Superior temporal gyrus (tissue), 1 donor: ENCODE measurements around the gene HLA-DQB1.

Experiments used
- DNase-seq: peaks from one replicate; pipeline ENCODE4 v3.0.0-alpha.2; 2016; ENCODE audit errors: extremely low spot score

Gene HLA-DQB1

DNA sequence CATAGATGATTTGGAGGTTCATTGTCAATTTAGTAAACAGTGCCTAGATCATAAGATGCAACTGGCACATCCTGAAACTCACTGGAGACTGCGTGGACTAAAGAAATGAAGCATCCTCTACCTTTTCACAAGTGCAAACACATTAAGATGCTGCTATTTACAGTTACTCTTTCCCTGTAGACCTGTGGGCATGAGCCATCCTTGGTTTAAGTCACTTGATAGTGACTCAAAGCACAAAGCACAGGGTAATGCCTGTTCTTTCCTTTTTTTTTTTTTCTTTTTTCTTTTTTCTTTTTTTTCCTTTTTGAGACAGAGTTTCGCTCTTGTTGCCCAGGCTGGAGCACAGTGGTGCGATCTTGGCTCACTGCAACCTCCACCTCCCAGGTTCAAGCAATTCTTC lies 39.2 kb downstream of the HLA-DQB1 start:
- no peak for DNase-seq

DNA sequence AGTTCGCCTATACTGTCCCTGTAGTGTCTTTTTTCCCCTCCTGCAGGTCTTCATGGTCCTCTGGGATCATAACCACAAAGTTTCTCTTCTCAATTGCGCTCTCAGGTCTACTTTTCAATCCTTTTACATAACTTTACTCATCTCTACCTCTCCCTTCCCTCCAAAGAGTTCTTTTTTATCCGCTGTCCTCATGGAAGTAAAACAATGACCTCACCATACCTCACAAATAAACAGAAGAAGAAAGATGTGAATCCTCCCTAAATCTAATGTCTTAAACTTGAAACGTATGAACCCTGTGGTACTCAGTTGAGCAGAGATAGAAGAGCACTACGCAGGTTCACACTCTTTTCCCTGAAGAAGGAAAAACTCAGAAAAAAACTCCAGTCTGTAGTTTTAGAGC lies 41.3 kb downstream of the HLA-DQB1 start:
- no peak for DNase-seq

DNA sequence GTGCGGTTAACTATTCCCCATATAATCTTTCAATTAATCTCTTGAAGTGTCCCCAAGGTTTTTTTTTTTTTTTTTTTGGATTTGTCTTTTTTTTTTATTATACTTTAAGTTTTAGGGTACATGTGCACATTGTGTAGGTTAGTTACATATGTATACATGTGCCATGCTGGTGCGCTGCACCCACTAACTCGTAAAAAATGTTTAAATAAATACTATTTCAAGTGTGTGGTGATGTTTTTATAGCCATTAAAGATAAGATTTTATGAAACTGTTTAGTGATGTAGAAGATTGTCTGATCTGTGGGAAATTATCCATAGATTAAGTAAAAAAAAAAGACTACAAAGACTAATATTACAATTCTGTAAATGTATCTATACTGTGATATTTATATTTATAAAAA lies 41.9 kb downstream of the HLA-DQB1 start:
- no peak for DNase-seq

DNA sequence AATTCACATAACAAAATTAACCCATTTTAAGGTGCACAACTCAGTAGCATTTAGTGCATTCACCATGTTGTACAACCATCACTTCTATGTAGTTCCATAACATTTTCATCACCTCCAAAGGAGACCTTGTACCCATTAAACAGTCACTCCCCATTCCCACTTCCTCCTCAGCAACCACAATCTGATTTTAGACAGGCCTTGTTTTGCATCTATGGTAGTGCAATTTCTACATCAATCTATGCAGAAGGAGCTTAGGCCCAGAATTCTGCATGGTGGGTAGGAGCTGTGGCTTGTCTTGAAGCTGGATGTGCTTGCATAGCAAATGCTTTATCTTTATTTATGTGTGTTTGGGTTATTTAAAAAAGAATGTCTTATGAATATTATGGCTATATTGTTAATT lies 42.8 kb downstream of the HLA-DQB1 start:
- no peak for DNase-seq

DNA sequence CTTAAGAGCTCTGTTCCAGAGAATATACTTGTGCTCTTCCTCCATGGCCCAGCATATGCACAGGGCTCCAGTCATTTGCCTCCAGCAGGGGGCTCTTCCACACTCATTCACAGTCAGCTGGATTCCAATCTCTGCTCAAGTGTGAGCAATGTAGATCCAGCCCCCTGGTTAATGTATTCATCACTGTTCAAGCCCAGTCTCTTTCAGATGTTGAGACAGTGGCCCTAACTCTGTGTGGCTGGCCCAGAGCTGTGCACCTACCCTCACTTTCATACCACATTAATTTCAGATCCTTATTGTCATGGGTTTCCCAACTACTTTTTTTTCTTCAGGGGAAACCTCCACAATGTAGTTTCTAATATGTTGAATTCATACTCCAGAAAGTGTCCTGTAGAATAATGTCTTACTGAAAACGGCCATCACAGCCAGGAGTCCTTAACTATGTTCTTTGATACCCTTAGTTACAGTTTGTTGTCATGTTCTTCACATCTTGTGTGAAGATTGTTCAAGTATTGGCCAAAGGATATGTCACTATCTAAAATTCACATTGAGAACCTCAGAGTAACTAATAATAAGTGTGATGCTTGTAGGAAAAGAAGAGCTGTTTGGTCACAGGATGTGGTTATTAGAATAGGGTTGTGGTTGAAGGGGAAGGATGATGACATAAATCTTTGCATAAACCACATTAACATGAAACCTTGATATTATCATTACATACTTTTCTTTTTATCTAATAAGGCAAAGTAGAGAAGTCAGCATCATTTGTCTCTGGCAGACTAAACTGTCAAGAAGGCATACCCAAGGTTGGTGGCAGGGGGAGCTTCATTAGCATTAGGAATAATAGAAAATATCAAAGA lies 43.7 kb downstream of the HLA-DQB1 start:
- no peak for DNase-seq

DNA sequence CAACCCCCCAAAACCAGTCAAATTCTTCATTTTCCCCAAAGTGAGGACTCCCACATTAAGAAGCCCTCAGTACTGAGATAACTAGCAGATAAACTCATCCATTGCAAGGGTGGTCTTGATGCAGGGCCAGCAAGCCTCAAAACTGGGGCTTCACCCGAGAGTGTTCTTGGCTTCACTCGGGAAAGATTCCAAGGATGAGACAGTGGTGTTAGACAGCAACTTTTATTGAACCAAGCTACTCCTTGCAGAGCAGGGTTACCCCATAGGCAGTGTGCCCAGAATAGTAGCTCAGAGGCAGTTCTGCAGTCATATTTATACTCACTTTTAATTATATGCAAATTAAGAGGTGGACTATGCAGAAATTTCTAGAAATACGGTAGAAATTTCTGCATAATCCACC lies 45.1 kb downstream of the HLA-DQB1 start:
- DNase-seq: no peak

DNA sequence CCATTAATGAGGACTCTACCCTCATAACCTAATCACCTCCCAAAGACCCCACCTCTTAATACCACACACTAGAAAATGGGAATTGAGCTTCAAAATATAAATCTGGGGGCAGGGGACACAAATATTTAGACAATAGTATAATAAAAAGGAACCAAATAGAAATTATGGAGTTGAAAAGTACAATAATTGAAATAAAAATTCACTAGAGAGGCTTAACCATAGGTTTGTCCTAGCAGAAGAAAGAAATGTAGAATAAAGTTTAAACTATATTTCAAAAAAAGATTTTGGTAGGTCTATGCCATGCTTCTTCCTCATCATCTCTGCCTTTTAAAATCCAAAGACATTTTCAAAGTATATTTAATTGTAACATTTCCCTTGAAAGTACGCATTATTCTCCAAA lies 48.7 kb downstream of the HLA-DQB1 start:
- no peak for DNase-seq

DNA sequence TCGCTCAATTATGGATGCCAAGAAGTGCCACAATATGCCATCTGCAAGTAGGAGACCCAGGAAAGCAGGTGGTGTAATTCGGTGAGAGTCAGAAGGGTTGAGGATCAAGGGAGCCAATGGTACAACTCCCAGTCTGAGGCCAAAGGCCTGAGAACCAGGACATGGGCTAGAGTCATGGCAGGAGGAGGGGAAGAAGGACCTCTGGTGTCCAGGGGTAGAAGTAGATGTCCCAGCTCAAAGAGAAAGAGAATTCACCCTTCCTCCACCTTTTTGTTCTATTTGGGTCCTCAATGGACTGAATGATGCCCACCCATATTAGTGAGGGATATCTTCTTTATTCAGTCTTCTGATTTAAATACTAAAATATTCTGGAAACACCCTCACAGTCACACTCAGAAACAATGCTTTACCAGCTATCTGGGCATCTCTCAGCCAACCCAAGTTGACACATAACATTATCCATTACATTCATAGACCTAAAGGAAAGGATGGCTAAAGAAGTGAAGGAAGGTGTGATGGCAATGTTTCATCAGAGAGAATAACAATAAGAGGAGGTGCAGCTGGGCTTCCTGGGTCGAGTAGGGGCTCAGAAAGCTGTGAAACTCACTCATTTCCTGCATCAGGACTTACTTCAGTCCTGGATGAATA lies 50.4 kb downstream of the HLA-DQB1 start:
- DNase-seq: no peak

DNA sequence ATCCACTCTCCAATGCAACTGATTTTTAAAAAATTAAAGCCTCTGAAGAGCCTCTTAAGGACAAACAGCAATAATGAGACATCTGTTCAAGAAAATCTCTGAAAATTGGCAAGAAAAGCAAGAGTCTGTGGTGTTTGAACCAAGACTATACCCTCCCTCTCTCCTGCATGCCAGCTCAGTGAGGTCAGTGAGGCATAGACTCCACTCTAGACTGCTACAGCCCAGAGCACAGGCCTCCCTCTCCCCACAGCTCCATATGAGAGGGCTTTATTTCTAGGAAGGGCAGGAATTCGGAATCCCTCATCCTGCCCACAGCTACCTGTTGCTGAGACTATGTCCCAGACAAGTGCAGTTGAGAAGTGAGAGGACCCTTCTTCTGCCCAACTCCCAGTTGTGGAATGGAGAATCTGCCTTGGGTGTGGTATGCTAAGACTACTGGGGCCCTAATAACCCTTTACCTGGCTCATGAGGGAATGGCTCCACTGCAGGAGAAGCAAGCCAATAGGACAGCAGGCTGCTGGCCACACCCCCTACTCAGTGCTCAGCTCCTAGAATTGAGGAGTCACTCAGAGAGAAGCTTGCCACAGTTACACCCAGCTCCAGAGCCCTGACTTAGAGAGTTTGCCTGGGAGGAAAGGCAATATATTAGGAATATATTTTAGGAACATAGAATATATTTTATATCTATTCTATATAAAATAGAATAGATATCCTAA lies 51.9 kb downstream of the HLA-DQB1 start:
- no peak for DNase-seq

DNA sequence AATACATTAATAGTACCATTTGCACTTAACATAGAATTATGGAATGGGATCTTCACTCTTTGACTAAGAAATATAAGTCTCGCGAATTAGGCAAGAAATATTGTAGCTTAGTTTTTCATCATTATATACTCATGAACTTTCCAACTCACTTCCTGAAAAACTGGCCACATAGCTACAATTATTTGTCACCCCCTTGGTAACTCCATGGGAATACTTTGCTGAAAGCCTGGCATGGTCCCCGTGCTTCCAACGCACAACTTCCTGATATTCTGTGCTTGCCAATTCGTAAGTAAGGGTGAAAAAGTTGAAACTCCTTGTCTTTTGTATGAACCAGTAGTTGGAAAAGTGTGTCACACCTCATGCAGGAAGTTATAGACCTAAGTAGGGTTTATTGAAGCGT lies 53.0 kb downstream of the HLA-DQB1 start:
- DNase-seq: no peak

DNA sequence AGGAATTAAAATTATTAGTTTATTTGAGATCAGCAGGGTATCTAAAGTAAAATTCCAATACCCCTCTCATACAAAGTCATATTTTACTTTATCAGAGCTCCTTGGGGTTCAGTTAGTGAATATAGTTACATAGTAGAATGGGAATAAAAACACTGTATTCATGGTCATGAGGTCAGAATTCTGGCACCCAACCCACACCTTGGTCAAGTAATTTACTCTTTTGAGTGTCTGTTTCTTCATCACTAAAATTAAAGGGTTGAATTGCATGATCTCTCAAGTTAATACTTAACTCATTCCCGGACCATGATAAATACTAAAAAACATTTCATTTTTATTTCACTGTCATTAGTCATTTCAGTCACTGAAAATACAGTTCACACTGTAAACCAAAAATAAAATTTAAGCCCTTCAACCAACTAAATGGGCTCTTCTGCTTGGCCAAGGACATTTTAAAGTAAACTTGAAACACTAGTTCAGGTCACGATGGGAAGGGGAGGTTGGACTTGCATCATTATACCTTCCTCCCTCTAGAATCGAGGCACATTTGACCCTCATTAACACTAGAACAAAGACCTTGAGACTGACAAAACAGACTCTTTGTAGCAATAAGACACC lies 55.7 kb downstream of the HLA-DQB1 start:
- DNase-seq: no peak

DNA sequence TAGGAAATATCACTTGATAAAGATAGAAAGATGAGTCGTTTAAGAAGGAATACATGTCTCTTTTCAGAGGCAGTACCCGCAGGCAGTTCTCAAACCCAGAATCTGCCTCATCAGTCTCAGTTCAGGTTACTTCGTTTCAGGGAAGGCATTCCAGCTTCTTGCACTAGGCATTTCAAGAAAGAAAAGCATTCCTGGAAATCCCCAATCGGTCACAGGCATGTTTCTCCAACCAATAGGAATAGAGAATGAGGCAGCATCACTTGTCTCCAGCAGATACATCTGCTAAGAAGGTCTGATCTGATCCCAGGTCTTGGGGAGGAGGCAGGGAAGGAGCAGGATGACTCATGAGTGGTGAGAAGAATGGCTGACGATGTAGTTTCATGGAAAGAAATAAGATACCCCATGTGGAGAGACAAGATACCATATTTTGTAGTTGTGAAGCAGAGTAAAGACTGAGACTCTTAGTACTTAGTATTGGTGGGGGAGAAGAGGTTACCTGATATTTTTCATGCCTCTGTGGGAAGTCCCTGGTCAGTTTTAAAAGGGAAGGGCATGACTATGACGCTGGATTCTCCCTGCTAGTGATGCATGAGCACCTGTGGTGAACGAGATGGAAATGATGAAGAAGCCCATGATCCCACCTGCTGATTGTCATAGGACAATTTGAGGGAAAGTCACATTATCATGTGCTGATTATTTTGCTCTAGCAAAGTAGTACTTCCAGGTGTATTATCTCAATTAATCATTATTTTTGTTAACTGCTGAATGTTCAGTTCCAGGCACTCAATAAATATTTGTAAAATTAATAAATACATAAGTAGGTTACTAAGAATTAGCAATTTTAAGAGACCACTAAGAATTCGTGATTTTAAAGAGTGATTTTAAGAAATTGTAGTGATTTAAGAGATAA lies 56.5 kb downstream of the HLA-DQB1 start:
- peak; percentile 84 for DNase-seq
